ENCODE measurements around the gene PITPNB. TPM values are rescaled to one million over a fixed set of nuclear protein-coding genes. Genes with fewer than 3 reads are reported as not detected.

The PITPNB gene
- total RNA-seq, 1 donor from 2014 or later = 86.6 TPM

- Mint-ChIP-seq H3K9me3 (ENCODE audit: unreplicated experiment) (no peaks in the 10 kb centered on the region), H3K4me3 (ENCODE audit: unreplicated experiment) (no peak overlapping the region), H3K27me3 (ENCODE audit: unreplicated experiment) (no peaks in the 10 kb centered on the region), H3K27ac (ENCODE audit: unreplicated experiment) (no peak overlapping the region), H3K36me3 (ENCODE audit: unreplicated experiment) (peaks cover 11% of the 10 kb centered on the region), H3K4me1 (ENCODE audit: unreplicated experiment) (peaks cover 33% of the 10 kb centered on the region)
- TF ChIP-seq, protein P1, sequence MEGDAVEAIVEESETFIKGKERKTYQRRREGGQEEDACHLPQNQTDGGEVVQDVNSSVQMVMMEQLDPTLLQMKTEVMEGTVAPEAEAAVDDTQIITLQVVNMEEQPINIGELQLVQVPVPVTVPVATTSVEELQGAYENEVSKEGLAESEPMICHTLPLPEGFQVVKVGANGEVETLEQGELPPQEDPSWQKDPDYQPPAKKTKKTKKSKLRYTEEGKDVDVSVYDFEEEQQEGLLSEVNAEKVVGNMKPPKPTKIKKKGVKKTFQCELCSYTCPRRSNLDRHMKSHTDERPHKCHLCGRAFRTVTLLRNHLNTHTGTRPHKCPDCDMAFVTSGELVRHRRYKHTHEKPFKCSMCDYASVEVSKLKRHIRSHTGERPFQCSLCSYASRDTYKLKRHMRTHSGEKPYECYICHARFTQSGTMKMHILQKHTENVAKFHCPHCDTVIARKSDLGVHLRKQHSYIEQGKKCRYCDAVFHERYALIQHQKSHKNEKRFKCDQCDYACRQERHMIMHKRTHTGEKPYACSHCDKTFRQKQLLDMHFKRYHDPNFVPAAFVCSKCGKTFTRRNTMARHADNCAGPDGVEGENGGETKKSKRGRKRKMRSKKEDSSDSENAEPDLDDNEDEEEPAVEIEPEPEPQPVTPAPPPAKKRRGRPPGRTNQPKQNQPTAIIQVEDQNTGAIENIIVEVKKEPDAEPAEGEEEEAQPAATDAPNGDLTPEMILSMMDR (IDR thresholded peaks at IDR 0.05) = no peak
- DNase-seq (ENCODE audit: extremely low spot score, unreplicated experiment) = no peak
Observed at GRCh38 chr22:27961182-27961581, 42.1 kb upstream of the PITPNB start.

- TF ChIP-seq, protein P1 (IDR thresholded peaks at IDR 0.05) = no peak
- H3K36me3 Mint-ChIP-seq (ENCODE audit: unreplicated experiment) = peaks cover 14% of the 10 kb centered on the region
- H3K27ac Mint-ChIP-seq (ENCODE audit: unreplicated experiment) = no peak overlapping the region
- H3K4me3 Mint-ChIP-seq (ENCODE audit: unreplicated experiment) = no peak overlapping the region
- H3K27me3 Mint-ChIP-seq (ENCODE audit: unreplicated experiment) = no peaks in the 10 kb centered on the region
- no peaks in the 10 kb centered on the region for H3K9me3 Mint-ChIP-seq (ENCODE audit: unreplicated experiment)
- peaks cover 24% of the 10 kb centered on the region for H3K4me1 Mint-ChIP-seq (ENCODE audit: unreplicated experiment)
- no peak for DNase-seq (ENCODE audit: extremely low spot score, unreplicated experiment)
Observed at GRCh38 chr22:27959335-27960090, 40.5 kb upstream of the PITPNB start.

DNA sequence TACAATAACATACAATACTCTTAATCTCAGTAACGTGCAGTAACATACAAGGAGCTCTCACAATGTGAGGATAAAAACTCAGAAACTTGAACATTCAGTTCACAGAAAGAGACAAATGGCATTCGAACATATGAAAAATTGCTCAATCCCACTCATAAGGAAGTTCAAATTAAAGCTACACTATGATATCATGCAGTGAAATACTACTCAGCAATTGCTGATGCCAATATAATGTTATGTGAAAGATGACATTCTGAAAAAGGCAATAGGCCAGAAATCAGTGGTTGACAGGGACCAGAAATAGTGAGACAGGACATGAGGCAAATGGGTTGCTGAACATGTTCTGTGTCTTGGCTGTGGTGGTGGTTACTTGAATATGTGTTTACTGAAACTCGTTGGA lies 33.7 kb upstream of the PITPNB start:
- TF ChIP-seq, protein P1 (IDR thresholded peaks at IDR 0.05) = no peak
- H3K36me3 Mint-ChIP-seq (ENCODE audit: unreplicated experiment) = peaks cover 12% of the 10 kb centered on the region
- H3K27ac Mint-ChIP-seq (ENCODE audit: unreplicated experiment) = peak overlapping the region; percentile 9
- no peak overlapping the region for H3K4me3 Mint-ChIP-seq (ENCODE audit: unreplicated experiment)
- no peak for DNase-seq (ENCODE audit: extremely low spot score, unreplicated experiment)
- no peaks in the 10 kb centered on the region for H3K27me3 Mint-ChIP-seq (ENCODE audit: unreplicated experiment)
- H3K9me3 Mint-ChIP-seq (ENCODE audit: unreplicated experiment) = no peaks in the 10 kb centered on the region
- peaks cover 16% of the 10 kb centered on the region for H3K4me1 Mint-ChIP-seq (ENCODE audit: unreplicated experiment)

- Mint-ChIP-seq H3K4me1 (ENCODE audit: unreplicated experiment) (peaks cover 16% of the 10 kb centered on the region), H3K36me3 (ENCODE audit: unreplicated experiment) (peaks cover 10% of the 10 kb centered on the region), H3K27me3 (ENCODE audit: unreplicated experiment) (no peaks in the 10 kb centered on the region), H3K9me3 (ENCODE audit: unreplicated experiment) (no peaks in the 10 kb centered on the region), H3K4me3 (ENCODE audit: unreplicated experiment) (no peak overlapping the region), H3K27ac (ENCODE audit: unreplicated experiment) (peak overlapping the region; percentile 9)
- TF ChIP-seq, protein P1 (IDR thresholded peaks at IDR 0.05) = no peak
- no peak for DNase-seq (ENCODE audit: extremely low spot score, unreplicated experiment)
Observed at GRCh38 chr22:27952091-27952490, 33.0 kb upstream of the PITPNB start.

- H3K36me3 Mint-ChIP-seq (ENCODE audit: unreplicated experiment) = peaks cover 7% of the 10 kb centered on the region
- no peak overlapping the region for H3K4me3 Mint-ChIP-seq (ENCODE audit: unreplicated experiment)
- no peaks in the 10 kb centered on the region for H3K9me3 Mint-ChIP-seq (ENCODE audit: unreplicated experiment)
- no peaks in the 10 kb centered on the region for H3K27me3 Mint-ChIP-seq (ENCODE audit: unreplicated experiment)
- TF ChIP-seq, protein P1 (IDR thresholded peaks at IDR 0.05) = no peak
- no peak for DNase-seq (ENCODE audit: extremely low spot score, unreplicated experiment)
- H3K4me1 Mint-ChIP-seq (ENCODE audit: unreplicated experiment) = peaks cover 16% of the 10 kb centered on the region
- H3K27ac Mint-ChIP-seq (ENCODE audit: unreplicated experiment) = no peak overlapping the region
Observed at GRCh38 chr22:27949421-27949820, 30.4 kb upstream of the PITPNB start.

All from osteocyte (in vitro differentiated cells).